GM12878 (cell line): ENCODE data around the gene TOM1L2. TPM values are rescaled to one million over a fixed set of nuclear protein-coding genes. Genes with fewer than 3 reads are reported as not detected.

Source experiments
- CBX3 ChIP-seq: fragments of 200-600 bp; sonication (generic); IDR thresholded peaks from 2 replicates; pipeline ENCODE4 v1.6.1; 2016; ENCODE audit warnings: low read depth, borderline replicate concordance
- CREB1 ChIP-seq: IDR thresholded peaks from 2 replicates; pipeline ENCODE4 v1.6.1; 2012; ENCODE audit warnings: low read depth, mild to moderate bottlenecking, inconsistent platforms
- EP300 ChIP-seq, 2 experiments: fragments of 150-350 bp in 1 of 2; IDR thresholded peaks; 2 replicates each; pipeline ENCODE4 v1.6.1; 2011 to 2012; ENCODE audit warnings: low read depth in 2 of 2, low read length in 2 of 2, borderline replicate concordance in 1 of 2, improper control_type of control experiment in 1 of 2, inconsistent platforms in 1 of 2; ENCODE audit not compliant: control insufficient read depth in 1 of 2
- ETV6 ChIP-seq, 2 experiments: fragments of 450-650 bp in 1 of 2; IDR thresholded peaks in 1 of 2; conservative IDR thresholded peaks in 1 of 2; 2 replicates each; pipeline ENCODE4 v1.6.1; 2014; ENCODE audit warnings: antibody characterized with exemption in 1 of 2, borderline replicate concordance in 1 of 2, low read depth in 1 of 2, mild to moderate bottlenecking in 1 of 2, moderate library complexity in 1 of 2
- MEF2B ChIP-seq: fragments of 450-650 bp; IDR thresholded peaks from 2 replicates; pipeline ENCODE4 v1.6.1; 2018; ENCODE audit warnings: mild to moderate bottlenecking, moderate library complexity; ENCODE audit not compliant: partially characterized antibody, poor library complexity, severe bottlenecking
- PBX3 ChIP-seq: IDR thresholded peaks from 2 replicates; pipeline ENCODE4 v1.6.1; 2011; ENCODE audit warnings: mild to moderate bottlenecking, low read depth, low read length, moderate library complexity; ENCODE audit not compliant: insufficient replicate concordance
- RUNX3 ChIP-seq: IDR thresholded peaks from 2 replicates; pipeline ENCODE4 v1.6.1; 2012; ENCODE audit warnings: low read length, inconsistent platforms
- TCF7 ChIP-seq: IDR thresholded peaks from 2 replicates; pipeline ENCODE4 v1.6.1; 2014; ENCODE audit warnings: antibody characterized with exemption, borderline replicate concordance
- ZNF207 ChIP-seq: fragments of 450-650 bp; IDR thresholded peaks from 2 replicates; pipeline ENCODE4 v1.6.1; 2014; ENCODE audit warnings: antibody characterized with exemption, mild to moderate bottlenecking, borderline replicate concordance
- ZNF384 ChIP-seq: IDR thresholded peaks from 2 replicates; pipeline ENCODE4 v1.6.1; 2012; ENCODE audit warnings: low read depth, mild to moderate bottlenecking, low read length, improper control_type of control experiment, borderline replicate concordance
- polyA plus RNA-seq, 11 experiments: library from polyadenylated mRNA; depleted of rRNA in 4 of 11; unstranded in 6 of 11; stranded (reverse) in 5 of 11; fragments of >200 nt; fragmentation: Nextera tagmentation in 4 of 11; fragmentation: Illumina TruSeq in 1 of 11; extraction: Ambion mirVana in 4 of 11; extraction: Trizol in 1 of 11; gene quantifications; 1 replicate in 1 of 11; 2 replicates in 10 of 11; pipeline versions ENCODE4 v1.2.1 to v1.2.3, GENCODE V29; 2011 to 2016; ENCODE audit warnings: inconsistent platforms in 2 of 11, missing spikeins in 2 of 11, low read depth in 1 of 11
- total RNA-seq, 4 experiments: library from RNA; depleted of rRNA in 3 of 4; stranded (reverse); fragments of >200 nt in 3 of 4; fragmentation: Illumina TruSeq in 1 of 4; extraction: Trizol in 1 of 4; gene quantifications; 2 replicates each; pipeline versions ENCODE4 v1.2.1 to v1.2.3, GENCODE V29; 2013 to 2021
- TF ChIP-seq, protein P1 (sequence below): fragments of 450-650 bp; formaldehyde crosslinking; IDR thresholded peaks from 2 replicates; pipeline ENCODE4 v1.5.0; 2022; ENCODE audit warnings: mild to moderate bottlenecking, missing genetic modification characterization

TOM1L2 gene
- total and polyA plus RNA-seq, 10 of the 15 experiments (the other 5 are each of a cell fraction or from before 2014, with no cell fraction given): 0.19 to 19.2 (median 8.1) TPM

- TF ChIP-seq, protein P1, sequence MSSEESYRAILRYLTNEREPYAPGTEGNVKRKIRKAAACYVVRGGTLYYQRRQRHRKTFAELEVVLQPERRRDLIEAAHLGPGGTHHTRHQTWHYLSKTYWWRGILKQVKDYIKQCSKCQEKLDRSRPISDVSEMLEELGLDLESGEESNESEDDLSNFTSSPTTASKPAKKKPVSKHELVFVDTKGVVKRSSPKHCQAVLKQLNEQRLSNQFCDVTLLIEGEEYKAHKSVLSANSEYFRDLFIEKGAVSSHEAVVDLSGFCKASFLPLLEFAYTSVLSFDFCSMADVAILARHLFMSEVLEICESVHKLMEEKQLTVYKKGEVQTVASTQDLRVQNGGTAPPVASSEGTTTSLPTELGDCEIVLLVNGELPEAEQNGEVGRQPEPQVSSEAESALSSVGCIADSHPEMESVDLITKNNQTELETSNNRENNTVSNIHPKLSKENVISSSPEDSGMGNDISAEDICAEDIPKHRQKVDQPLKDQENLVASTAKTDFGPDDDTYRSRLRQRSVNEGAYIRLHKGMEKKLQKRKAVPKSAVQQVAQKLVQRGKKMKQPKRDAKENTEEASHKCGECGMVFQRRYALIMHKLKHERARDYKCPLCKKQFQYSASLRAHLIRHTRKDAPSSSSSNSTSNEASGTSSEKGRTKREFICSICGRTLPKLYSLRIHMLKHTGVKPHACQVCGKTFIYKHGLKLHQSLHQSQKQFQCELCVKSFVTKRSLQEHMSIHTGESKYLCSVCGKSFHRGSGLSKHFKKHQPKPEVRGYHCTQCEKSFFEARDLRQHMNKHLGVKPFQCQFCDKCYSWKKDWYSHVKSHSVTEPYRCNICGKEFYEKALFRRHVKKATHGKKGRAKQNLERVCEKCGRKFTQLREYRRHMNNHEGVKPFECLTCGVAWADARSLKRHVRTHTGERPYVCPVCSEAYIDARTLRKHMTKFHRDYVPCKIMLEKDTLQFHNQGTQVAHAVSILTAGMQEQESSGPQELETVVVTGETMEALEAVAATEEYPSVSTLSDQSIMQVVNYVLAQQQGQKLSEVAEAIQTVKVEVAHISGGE: no peak
- TF ChIP-seq TCF7: peak; percentile 90
- no peak for TF ChIP-seq ETV6 (conservative IDR thresholded peaks at IDR 0.05 in 1 of 2, IDR thresholded peaks at IDR 0.05 in 1 of 2; ENCODE audit: borderline replicate concordance in 1 of 2, low read depth in 1 of 2)
- TF ChIP-seq ZNF207: no peak
- no peak for TF ChIP-seq ZNF384
- peak; percentile 94 for TF ChIP-seq MEF2B
- TF ChIP-seq EP300 (IDR thresholded peaks at IDR 0.05; ENCODE audit: borderline replicate concordance in 1 of 2, control insufficient read depth in 1 of 2, low read depth in 2 of 2, low read length in 2 of 2): peak in 1 of 2 experiments; percentile 6; a peak in 1 of 4 replicates
- no peak for TF ChIP-seq CBX3
- peak; percentile 48; the same call in 1 of the 2 replicates for TF ChIP-seq CREB1
- TF ChIP-seq RUNX3: peak; percentile 86
- no peak for TF ChIP-seq PBX3
Observed at GRCh38 chr17:17897442-17897841, 74.8 kb downstream of the TOM1L2 start (continued).
